HG02885 (cell line): Measurements from ENCODE around the gene OGDHL.
"Not testable (repeated sequence)": the region's sequence is repeated elsewhere in the genome, so short reads cannot be mapped to it uniquely, and the experiment has no call there.

Source experiments
- ATAC-seq: cut with Tn5 transposase; IDR thresholded peaks from one replicate; pipeline ENCODE4 v1.9.1; 2021; ENCODE audit warnings: mild to moderate bottlenecking; ENCODE audit not compliant: unreplicated experiment, poor library complexity

Gene OGDHL

GRCh38 chr10:49741108-49741995 lies 20.8 kb downstream of the OGDHL start:
- no peak for ATAC-seq

- ATAC-seq: no peak
Observed at GRCh38 chr10:49740346-49741107, 21.6 kb downstream of the OGDHL start.

GRCh38 chr10:49739426-49739825 lies 22.7 kb downstream of the OGDHL start:
- ATAC-seq: no peak

GRCh38 chr10:49738616-49739360 lies 23.3 kb downstream of the OGDHL start:
- no peak for ATAC-seq

GRCh38 chr10:49737474-49738201 lies 24.5 kb downstream of the OGDHL start:
- ATAC-seq: no peak

- no peak for ATAC-seq
Observed at GRCh38 chr10:49736564-49737113, 25.5 kb downstream of the OGDHL start.

- no peak for ATAC-seq
Observed at GRCh38 chr10:49735848-49736563, 26.1 kb downstream of the OGDHL start.

- ATAC-seq: no peak
Observed at GRCh38 chr10:49735161-49735560, 27.0 kb downstream of the OGDHL start.

- ATAC-seq: no peak
Observed at GRCh38 chr10:49734676-49735075, 27.4 kb downstream of the OGDHL start.

- no peak for ATAC-seq
Observed at GRCh38 chr10:49733866-49734265, 28.3 kb downstream of the OGDHL start.

GRCh38 chr10:49726593-49726992 lies 35.5 kb downstream of the OGDHL start:
- no peak for ATAC-seq

GRCh38 chr10:49715157-49715556 lies 47.0 kb downstream of the OGDHL start:
- ATAC-seq: not testable (repeated sequence)

- ATAC-seq: no peak
Observed at GRCh38 chr10:49713266-49713665, 48.9 kb downstream of the OGDHL start.

GRCh38 chr10:49711481-49711880 lies 50.6 kb downstream of the OGDHL start:
- ATAC-seq: no peak

GRCh38 chr10:49710966-49711365 lies 51.2 kb downstream of the OGDHL start:
- ATAC-seq: no peak

- ATAC-seq: no peak
Observed at GRCh38 chr10:49709934-49710333, 52.2 kb downstream of the OGDHL start.

GRCh38 chr10:49707585-49707984 lies 54.5 kb downstream of the OGDHL start:
- ATAC-seq: no peak

GRCh38 chr10:49700997-49701396 lies 61.1 kb downstream of the OGDHL start:
- no peak for ATAC-seq

GRCh38 chr10:49700211-49700610 lies 61.9 kb downstream of the OGDHL start:
- no peak for ATAC-seq
